Esophagus squamous epithelium (tissue), 4 donors: ENCODE data around the gene PPIL3.

Source experiments
- POLR2A ChIP-seq, 4 donors: fragments of 450-650 bp; IDR thresholded peaks; one replicate each; pipeline ENCODE4 v1.6.1; 2017; ENCODE audit warnings: antibody characterized with exemption in 4 of 4, mild to moderate bottlenecking in 4 of 4, moderate library complexity in 3 of 4
- TF ChIP-seq, protein P1 (sequence below), 6 experiments: fragments of 450-650 bp in 4 of 6; fragments of 200-600 bp in 2 of 6; sonication (generic) in 2 of 6; IDR thresholded peaks; one replicate each; pipeline ENCODE4 v1.5.1; 2016 to 2019; ENCODE audit warnings: antibody characterized with exemption in 6 of 6, mild to moderate bottlenecking in 4 of 6, moderate library complexity in 4 of 6

DNA sequence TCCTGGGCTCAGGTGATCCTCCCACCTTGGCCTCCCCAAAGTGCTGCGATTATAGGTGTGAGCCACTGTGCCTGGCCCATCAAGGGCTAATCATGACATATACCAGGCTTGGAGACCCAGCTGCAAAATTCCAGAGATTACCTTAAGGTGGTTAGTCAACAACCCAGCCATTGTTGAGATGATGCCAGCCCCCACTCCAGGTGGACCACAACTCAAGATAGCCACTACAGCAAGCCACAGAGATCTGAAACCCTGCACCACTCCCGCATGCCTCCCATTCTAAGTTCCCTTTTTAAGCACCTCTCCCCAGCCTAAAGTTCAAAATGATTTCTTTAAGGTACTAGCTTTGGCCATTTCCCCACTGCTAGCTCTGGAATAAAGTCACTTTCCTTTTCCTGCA is 19.9 kb downstream of the PPIL3 start:
- TF ChIP-seq, protein P1, sequence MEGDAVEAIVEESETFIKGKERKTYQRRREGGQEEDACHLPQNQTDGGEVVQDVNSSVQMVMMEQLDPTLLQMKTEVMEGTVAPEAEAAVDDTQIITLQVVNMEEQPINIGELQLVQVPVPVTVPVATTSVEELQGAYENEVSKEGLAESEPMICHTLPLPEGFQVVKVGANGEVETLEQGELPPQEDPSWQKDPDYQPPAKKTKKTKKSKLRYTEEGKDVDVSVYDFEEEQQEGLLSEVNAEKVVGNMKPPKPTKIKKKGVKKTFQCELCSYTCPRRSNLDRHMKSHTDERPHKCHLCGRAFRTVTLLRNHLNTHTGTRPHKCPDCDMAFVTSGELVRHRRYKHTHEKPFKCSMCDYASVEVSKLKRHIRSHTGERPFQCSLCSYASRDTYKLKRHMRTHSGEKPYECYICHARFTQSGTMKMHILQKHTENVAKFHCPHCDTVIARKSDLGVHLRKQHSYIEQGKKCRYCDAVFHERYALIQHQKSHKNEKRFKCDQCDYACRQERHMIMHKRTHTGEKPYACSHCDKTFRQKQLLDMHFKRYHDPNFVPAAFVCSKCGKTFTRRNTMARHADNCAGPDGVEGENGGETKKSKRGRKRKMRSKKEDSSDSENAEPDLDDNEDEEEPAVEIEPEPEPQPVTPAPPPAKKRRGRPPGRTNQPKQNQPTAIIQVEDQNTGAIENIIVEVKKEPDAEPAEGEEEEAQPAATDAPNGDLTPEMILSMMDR (IDR thresholded peaks at IDR 0.05): no peak
- TF ChIP-seq POLR2A (IDR thresholded peaks at IDR 0.05): no peak
